H7 (cell line): ENCODE results near the gene PCBP3. TPM values are rescaled to one million over a fixed set of nuclear protein-coding genes. Genes with fewer than 3 reads are reported as not detected.
A peak's percentile ranks its signal among the peaks of the same experiment; 100 is the strongest.

Experiments used
- DNase-seq: peaks from one replicate; pipeline ENCODE4 v3.0.0; 2012
- H3K27me3 ChIP-seq: 2 replicates; pipeline ENCODE4 v1.6.0; 2011; ENCODE audit warnings: mild to moderate bottlenecking, low read length; ENCODE audit not compliant: control insufficient read depth, insufficient read depth
- H3K36me3 ChIP-seq: replicated peaks from 2 replicates; pipeline ENCODE4 v1.5.1; 2011; ENCODE audit warnings: low read length; ENCODE audit not compliant: control insufficient read depth, insufficient read depth
- H3K4me3 ChIP-seq: 2 replicates; pipeline ENCODE4 v1.5.1; 2011; ENCODE audit warnings: low read depth, mild to moderate bottlenecking, control low read depth, low read length, moderate library complexity; ENCODE audit not compliant: insufficient read depth
- total RNA-seq: library from RNA; depleted of rRNA; stranded (reverse); fragments of >200 nt; shearing (Covaris generic); gene quantifications from 2 replicates; pipeline ENCODE4 v1.2.3, GENCODE V29; 2014

The PCBP3 gene
- total RNA-seq, 1 experiment from 2014 or later = 1.8 TPM

DNA sequence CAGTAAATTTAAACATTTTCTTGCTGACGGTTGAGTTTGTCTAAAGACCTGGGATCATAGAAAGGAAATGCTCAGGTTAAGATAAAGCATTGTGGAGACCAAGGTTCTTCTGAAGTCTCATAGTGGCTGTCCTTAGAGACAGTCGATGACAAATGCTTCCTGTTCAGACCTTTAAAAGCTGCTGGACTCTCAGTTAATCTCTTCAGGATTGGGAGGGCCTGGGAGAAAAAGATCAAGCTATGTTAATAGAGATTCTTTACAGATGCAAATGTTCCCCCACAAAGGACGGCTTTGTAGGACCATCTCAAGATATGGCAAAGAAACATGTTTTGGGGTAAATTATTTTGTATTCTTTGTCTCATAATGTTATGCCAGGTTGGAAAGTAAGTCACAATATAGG, 213.4 kb downstream of the PCBP3 start:
- Histone ChIP-seq H3K27me3 (no peaks in the 10 kb centered on the region), H3K4me3 (no peak overlapping the region), H3K36me3 (no peaks in the 10 kb centered on the region; the same call in 1 of the 2 replicates)
- no peak for DNase-seq

DNA sequence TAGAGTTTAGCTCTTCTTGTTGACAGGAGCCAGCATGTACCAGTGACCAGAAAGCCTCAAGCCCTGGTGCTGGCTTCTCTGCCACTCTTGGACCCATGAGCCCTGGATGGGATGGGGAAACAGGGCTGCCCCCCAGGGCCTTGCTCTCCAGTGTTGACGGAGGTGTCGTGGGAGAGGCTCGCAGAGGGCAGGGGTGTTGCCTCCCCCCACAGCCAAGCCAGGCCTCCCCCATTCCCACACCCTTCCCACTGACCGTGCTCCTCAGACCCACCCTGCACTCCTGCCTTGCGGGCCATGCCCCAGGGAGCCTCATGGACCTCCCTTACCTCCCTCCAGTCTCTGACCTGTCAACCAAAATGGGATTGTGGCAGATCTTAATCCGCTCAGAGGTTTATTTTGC, 214.2 kb downstream of the PCBP3 start:
- Histone ChIP-seq H3K27me3 (no peaks in the 10 kb centered on the region), H3K36me3 (no peaks in the 10 kb centered on the region; the same call in 1 of the 2 replicates), H3K4me3 (no peak overlapping the region)
- DNase-seq = no peak

DNA sequence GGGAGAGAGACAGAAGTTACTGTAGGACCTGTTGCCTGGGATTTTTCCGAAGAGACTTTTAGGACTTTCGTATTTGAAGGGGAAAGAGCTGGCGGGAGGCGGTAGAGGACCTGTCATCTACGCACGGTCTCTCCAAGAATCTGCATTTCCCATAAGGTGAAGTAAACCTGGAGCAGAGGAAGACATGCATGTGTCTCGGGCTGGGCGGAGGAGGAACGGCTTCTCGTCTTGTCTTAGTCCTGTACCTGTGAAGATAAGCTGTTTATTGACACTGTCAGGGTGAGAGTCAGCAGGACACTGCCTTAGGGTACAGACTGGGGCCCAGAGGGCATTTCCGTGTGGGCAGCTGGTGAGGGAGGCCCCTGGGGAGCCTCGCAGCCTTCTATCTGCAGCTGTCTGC, 214.7 kb downstream of the PCBP3 start:
- Histone ChIP-seq H3K27me3 (no peaks in the 10 kb centered on the region), H3K4me3 (no peak overlapping the region), H3K36me3 (no peaks in the 10 kb centered on the region; the same call in 1 of the 2 replicates)
- DNase-seq = no peak

DNA sequence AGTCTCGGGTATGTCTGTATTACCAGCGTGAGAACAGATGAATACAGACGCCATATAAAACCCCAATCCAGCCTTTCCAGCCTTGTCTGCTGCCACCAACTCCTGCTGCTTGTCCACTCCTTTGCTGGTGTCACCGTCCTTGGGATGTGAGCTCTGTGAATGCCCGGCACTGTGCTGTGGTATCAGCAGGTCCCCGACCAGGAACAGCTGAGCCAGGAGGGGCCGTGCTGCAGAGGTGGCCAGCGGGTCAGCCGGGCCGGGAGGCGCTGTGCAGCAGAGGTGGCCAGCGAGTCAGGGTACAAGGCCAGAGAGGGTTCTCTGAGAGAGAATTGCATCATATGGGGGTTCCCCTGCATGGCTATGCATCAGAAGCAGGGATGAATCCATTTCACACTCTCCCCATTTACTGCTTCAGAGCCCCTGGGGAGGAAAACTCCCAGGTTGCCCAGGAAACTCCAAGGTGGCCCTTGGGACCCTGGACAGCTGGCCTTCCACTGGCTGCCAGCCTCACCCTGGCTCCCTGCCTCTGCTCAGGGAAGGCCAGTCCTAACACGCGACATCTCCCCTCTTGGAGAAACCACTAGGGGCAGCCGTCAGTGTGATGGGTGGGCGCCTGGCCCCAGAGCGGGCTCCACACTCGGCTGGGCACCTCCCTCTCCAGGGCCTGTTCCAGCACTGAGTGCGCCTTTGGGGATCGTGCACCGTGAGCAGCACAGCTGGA, 215.7 kb downstream of the PCBP3 start:
- Histone ChIP-seq H3K27me3 (no peaks in the 10 kb centered on the region), H3K36me3 (no peaks in the 10 kb centered on the region; the same call in 1 of the 2 replicates), H3K4me3 (no peak overlapping the region)
- peak; percentile 73 for DNase-seq

DNA sequence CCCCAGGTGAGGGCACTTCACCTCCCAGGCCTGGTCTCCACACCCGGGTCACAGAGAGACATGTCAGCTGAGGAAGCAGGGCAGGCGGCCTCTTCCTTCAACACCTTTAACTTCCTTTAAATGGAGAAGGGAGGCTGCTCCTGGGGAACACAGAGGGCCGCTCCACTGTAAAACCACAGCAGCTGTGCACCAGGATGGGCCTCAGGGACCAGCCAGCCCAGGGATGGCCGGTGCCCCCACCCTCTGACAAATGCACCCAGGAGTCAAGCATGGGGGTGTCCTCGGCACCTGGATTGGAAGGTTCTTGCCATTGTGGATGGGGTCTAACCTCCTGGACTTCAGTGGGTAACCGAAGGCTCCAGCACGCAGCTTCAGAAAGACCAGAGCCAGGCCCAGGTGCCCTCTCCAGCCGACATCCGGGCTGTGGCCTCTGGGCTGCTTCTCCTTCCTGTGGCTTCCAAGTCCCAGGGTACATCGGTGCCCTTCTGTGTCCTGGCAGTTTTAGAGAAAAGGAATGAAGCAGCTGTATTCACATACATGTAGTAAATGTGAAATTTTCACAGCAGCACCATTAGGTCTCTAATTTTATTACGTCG, 216.3 kb downstream of the PCBP3 start:
- H3K4me3 ChIP-seq = no peak overlapping the region
- DNase-seq = no peak
- no peaks in the 10 kb centered on the region; the same call in 1 of the 2 replicates for H3K36me3 ChIP-seq
- H3K27me3 ChIP-seq = no peaks in the 10 kb centered on the region

DNA sequence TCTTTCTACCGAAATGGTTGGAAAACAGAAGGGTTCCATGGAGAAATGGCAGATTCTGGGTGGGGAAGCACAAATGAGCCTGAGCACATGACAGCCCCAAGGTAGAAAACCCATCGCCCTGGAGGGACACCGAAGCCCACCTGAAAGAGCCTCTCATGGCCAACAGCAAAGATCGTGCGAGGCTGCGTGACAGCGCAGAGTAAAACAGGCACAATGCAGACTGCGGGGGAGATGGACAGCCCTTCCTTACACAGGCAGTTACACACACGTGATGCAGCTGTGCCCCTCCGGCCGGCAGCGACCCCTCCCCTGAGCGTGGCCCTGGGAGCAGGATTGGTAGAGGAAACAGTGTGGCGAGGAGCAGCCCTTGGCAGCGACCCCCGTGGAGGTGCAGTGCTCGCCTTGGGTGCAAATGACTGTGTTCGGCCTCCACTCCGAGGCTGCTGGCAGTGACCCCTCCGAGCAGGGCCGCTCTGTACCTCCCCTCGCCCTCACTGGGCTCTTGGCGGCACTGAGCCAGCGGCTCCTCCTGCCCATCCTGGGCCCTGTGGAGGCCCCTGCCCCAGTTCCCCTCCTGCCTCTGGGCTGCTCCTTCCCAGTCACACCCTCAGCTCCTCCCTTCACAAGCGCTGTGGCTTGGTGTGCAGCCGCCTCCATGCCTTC, 217.1 kb downstream of the PCBP3 start:
- H3K4me3 ChIP-seq = no peak overlapping the region
- DNase-seq = no peak
- no peaks in the 10 kb centered on the region for H3K27me3 ChIP-seq
- no peaks in the 10 kb centered on the region; the same call in 1 of the 2 replicates for H3K36me3 ChIP-seq

DNA sequence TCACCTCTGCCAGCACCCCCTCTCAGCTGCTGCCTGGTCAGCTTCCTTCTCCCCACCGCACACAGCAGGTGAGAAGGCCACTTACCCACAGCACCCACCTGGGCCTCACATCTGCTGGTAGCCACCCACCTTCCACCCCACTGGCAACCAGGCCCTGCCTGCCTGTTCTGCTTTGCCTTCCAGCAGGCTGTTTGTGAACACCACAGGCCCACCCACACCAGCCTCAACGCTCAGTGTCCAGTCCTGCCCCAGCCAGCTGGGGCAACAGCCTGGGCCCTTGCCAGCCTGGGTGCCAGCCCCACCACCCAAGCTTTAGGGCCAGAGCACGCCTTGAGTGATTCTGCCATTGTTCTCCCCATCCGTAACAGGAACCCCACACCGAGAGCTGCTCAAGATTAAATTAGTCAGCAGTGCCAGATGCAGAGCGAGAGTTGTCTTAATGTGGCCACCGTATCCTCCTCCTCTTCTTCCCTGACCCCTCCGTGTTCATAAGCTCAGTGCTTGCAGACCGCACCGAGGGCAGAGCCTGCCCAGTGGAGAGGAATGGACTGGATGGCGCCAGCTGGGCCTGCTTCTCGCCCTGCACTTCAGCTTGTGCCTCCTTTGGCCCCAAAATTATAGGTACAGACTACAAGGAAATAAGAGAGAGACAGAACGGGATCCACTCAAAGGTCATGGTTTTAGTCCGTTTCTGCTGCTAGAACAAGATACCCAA, 217.8 kb downstream of the PCBP3 start:
- no peak for DNase-seq
- Histone ChIP-seq H3K36me3 (no peaks in the 10 kb centered on the region; the same call in 1 of the 2 replicates), H3K27me3 (no peaks in the 10 kb centered on the region), H3K4me3 (no peak overlapping the region)

DNA sequence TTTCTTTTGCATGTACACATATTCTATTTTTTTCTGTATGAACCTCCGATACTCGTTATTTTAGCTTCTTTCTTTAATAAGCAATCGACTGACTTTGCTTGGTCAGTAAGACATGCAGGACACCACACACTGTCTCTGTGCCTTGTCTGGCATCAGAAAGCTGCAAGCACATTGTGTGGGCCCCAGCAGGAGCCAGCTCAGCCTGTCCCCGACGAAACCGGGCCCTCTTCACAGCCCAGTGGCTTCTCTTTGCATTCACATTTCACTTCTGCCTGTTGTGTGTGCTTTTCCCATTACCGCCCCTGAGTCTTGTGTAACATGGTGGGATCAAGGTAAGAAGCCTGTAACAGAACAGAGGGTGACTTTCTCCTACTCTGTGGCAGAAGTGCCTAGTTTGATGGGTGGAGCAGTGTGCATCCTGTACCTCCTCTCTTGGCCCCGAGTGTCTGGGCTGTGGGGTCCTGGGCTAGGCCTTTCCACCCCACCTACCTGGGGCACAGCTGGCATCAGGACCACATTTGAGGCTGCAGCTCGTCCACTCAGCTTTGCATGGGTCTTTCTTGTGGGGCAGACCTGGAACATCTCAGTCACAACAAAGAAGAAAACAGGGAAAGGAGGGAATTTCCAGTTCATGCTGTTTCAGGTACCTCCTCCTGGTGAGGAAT, 219.2 kb downstream of the PCBP3 start:
- H3K27me3 ChIP-seq = no peaks in the 10 kb centered on the region
- DNase-seq = no peak
- no peaks in the 10 kb centered on the region; the same call in 1 of the 2 replicates for H3K36me3 ChIP-seq
- no peak overlapping the region for H3K4me3 ChIP-seq

DNA sequence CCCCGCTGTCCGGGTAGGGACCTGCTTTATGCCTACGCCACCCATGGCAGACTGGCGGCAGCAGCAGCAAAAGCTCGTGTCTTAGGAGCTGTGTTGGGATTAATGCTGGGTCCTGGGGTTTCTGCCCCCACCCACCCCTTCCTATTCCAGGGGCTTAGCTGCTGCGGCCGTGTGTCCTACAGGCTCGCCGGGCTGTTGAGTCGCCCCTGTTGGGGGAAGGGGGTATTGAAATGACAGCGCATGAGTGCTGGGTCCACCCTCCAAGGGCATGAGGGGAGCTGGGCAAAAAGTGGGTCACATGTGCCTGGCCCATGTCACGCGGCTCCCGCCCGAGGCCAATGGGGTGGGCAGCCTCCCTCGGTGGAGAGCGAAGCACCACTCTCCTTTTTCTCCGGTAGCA, 219.7 kb downstream of the PCBP3 start:
- Histone ChIP-seq H3K4me3 (no peak overlapping the region), H3K27me3 (no peaks in the 10 kb centered on the region), H3K36me3 (no peaks in the 10 kb centered on the region; the same call in 1 of the 2 replicates)
- peak; percentile 81 for DNase-seq

DNA sequence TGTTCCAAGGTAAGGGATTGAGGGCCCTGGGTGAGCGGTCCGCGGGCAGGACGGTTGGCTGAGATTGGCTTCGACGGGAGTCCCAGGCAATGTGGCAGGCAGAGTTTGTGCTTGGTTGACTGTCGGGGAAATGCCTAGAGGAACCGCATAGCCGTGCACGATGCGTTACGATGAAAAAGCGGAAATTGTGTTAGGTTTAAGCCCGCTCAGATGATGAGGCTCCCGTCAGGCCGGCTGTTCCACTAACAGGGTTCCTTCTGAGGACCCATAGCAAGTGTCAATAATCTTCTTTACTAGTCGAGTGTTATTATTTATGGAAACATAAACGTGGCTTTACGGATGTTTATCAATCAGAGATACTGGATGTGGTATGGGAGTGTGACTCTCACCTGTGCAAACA, 220.2 kb downstream of the PCBP3 start:
- Histone ChIP-seq H3K36me3 (no peaks in the 10 kb centered on the region; the same call in 1 of the 2 replicates), H3K4me3 (no peak overlapping the region), H3K27me3 (no peaks in the 10 kb centered on the region)
- no peak for DNase-seq

DNA sequence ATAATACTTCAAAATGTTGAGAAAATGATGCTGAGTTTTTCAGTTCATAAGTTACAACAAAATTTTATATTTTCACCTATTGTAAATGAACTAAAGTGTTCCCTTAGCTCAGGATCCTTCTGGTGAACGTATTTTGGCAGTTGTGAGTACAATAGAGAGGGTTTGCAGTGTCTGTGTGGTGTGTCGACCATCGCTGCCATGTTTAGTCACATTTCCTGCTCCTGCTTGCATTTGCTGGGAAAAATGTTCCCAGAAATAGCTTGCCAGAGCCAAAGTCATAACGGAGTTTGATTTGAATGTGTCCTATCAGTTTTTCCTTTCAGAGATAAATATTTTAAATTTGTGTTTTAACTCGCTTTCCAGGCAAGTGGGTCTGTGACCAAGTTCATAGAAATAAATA, 220.9 kb downstream of the PCBP3 start:
- Histone ChIP-seq H3K36me3 (no peaks in the 10 kb centered on the region; the same call in 1 of the 2 replicates), H3K27me3 (no peaks in the 10 kb centered on the region), H3K4me3 (no peak overlapping the region)
- no peak for DNase-seq

DNA sequence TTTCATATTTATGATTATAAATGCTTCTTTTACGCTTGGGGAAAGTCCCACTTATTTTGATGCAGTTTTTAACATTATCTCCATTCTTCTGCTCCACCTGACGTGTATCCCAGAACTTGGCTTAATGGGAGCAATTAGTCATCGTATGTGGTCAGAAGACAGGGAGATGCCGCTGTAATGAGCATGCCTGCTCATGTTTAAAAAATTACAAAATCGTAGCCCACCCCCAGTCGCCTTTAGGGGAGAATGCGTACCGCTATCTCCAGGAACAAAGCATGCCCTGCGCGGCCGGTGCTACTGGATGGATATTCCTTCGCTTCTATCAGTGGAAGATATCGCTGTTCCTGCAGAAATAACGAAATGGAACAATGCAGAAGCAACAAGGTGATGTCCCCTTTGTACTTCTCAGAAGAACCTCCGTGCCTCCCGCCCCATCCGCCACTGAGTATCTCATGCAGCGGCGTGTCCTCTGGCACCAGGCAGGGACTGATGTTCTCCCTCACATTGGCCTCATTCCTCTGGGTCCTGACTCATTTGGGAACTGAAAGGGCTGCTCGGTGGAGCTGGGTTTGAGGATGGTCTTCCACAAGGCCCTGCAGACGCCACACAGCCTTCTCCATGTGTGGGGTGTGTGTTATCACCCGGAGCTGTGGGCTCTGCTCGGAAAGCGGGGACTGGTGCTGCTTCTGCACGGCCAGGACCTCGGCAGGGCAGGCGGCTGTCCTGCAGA, 221.7 kb downstream of the PCBP3 start:
- Histone ChIP-seq H3K4me3 (no peak overlapping the region), H3K36me3 (no peaks in the 10 kb centered on the region; the same call in 1 of the 2 replicates), H3K27me3 (no peaks in the 10 kb centered on the region)
- no peak for DNase-seq

DNA sequence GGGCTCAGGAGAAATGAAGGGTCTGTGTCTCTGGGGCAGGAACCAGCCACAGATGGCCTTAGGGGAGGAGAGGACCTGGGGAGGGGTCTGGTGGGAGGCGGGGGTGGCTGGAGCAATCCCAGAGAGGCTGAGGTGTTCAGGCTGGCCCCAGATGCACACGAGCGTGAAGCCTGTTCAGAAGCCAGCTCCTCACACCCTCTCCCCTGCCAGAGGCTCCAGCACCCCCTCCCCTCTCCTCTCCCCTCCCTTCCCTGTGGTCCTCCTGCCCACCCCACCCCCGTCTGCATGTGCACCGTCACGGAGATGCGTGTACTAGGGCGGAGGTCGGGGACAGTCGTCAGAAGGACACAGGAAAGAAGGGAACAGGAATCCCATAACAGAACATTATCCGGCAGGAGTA, 223.0 kb downstream of the PCBP3 start:
- H3K27me3 ChIP-seq = no peaks in the 10 kb centered on the region
- no peak overlapping the region for H3K4me3 ChIP-seq
- H3K36me3 ChIP-seq = no peaks in the 10 kb centered on the region; the same call in 1 of the 2 replicates
- DNase-seq = no peak
